HEK293 (cell line): ENCODE measurements around the gene IL22RA1.

Experiments
- CTCF ChIA-PET: fragments of 350-600 bp; formaldehyde crosslinking; extraction: SDS; loops from one replicate; lab custom pipeline; 2021; ENCODE audit warnings: antibody characterized with exemption; lab: Yijun Ruan, JAX
- POLR2A ChIA-PET: fragments of 300-600 bp; formaldehyde crosslinking; extraction: SDS; loops from one replicate; lab custom pipeline; 2020; ENCODE audit warnings: antibody characterized with exemption, inconsistent platforms; lab: Yijun Ruan, JAX
- H3K27ac ChIP-seq: fragments of 200-500 bp; sonication (Bioruptor generic); 2 replicates; pipeline ENCODE4 v1.5.1; 2014; ENCODE audit warnings: low read depth, low read length, control low read depth, inconsistent platforms; ENCODE audit errors: extremely low read depth
- H3K36me3 ChIP-seq, 2 experiments: fragments of 200-500 bp in 1 of 2; sonication (Bioruptor generic) in 1 of 2; 1 replicate in 1 of 2; 2 replicates in 1 of 2; pipeline ENCODE4 v1.5.1; 2014 to 2017; ENCODE audit warnings: inconsistent platforms in 2 of 2, low read length in 2 of 2; ENCODE audit not compliant: control insufficient read depth in 2 of 2, insufficient read depth in 1 of 2
- H3K4me1 ChIP-seq: fragments of 200-500 bp; sonication (Bioruptor generic); 2 replicates; pipeline ENCODE4 v1.5.1; 2014; ENCODE audit warnings: mild to moderate bottlenecking, low read length, inconsistent platforms; ENCODE audit not compliant: control insufficient read depth, insufficient read depth
- H3K4me3 ChIP-seq: 2 replicates; pipeline ENCODE4 v1.5.1; 2011; ENCODE audit warnings: low read depth, mild to moderate bottlenecking, control low read depth, low read length, moderate library complexity
- H3K9me3 ChIP-seq: fragments of 200-500 bp; sonication (Bioruptor generic); 2 replicates; pipeline ENCODE4 v1.5.1; 2014; ENCODE audit warnings: low read depth, low read length, inconsistent platforms; ENCODE audit not compliant: control insufficient read depth, insufficient read depth
- HOXA7 ChIP-seq: sonication (generic); formaldehyde crosslinking; IDR thresholded peaks from 2 replicates; pipeline ENCODE4 v1.8.1; 2022; ENCODE audit warnings: missing genetic modification reagents, borderline replicate concordance
- IKZF3 ChIP-seq: fragments of 450-650 bp; IDR thresholded peaks from 2 replicates; pipeline ENCODE4 v1.5.0; 2018; ENCODE audit warnings: missing biosample characterization, mild to moderate bottlenecking, missing genetic modification characterization, moderate library complexity
- REPIN1 ChIP-seq: fragments of 450-650 bp; formaldehyde crosslinking; IDR thresholded peaks from 2 replicates; pipeline ENCODE4 v1.5.1; 2017; ENCODE audit warnings: missing biosample characterization, missing genetic modification characterization, low read depth
- ZBTB17 ChIP-seq: fragments of 450-650 bp; formaldehyde crosslinking; IDR thresholded peaks from 2 replicates; pipeline ENCODE4 v1.5.1; 2016; ENCODE audit warnings: missing biosample characterization, missing genetic modification characterization
- ZBTB20 ChIP-seq: fragments of 450-650 bp; formaldehyde crosslinking; IDR thresholded peaks from 2 replicates; pipeline ENCODE4 v1.5.1; 2016; ENCODE audit warnings: missing biosample characterization, missing genetic modification characterization
- ZFHX2 ChIP-seq: fragments of 450-650 bp; formaldehyde crosslinking; conservative IDR thresholded peaks from 2 replicates; pipeline ENCODE4 v1.5.1; 2016; ENCODE audit warnings: missing biosample characterization, missing genetic modification characterization
- ZNF335 ChIP-seq: fragments of 450-650 bp; formaldehyde crosslinking; conservative IDR thresholded peaks from 2 replicates; pipeline ENCODE4 v1.5.1; 2016; ENCODE audit warnings: missing biosample characterization, missing genetic modification characterization
- ZNF366 ChIP-seq: fragments of 450-650 bp; formaldehyde crosslinking; conservative IDR thresholded peaks from 2 replicates; pipeline ENCODE4 v1.5.1; 2016; ENCODE audit warnings: missing biosample characterization, missing genetic modification characterization
- ZNF423 ChIP-seq: fragments of 450-650 bp; formaldehyde crosslinking; IDR thresholded peaks from 2 replicates; pipeline ENCODE4 v1.5.1; 2016; ENCODE audit warnings: missing biosample characterization, missing genetic modification characterization
- ZNF600 ChIP-seq: fragments of 450-650 bp; formaldehyde crosslinking; IDR thresholded peaks from 2 replicates; pipeline ENCODE4 v1.5.1; 2016; ENCODE audit warnings: missing biosample characterization, missing genetic modification characterization
- ZNF621 ChIP-seq: fragments of 450-650 bp; formaldehyde crosslinking; IDR thresholded peaks from 2 replicates; pipeline ENCODE4 v1.5.1; 2017; ENCODE audit warnings: missing biosample characterization, missing genetic modification characterization
- ZNF624 ChIP-seq: fragments of 450-650 bp; formaldehyde crosslinking; IDR thresholded peaks from 2 replicates; pipeline ENCODE4 v1.5.1; 2017; ENCODE audit warnings: missing biosample characterization, missing genetic modification characterization
- ZNF626 ChIP-seq: fragments of 450-650 bp; sonication (Bioruptor Pico); formaldehyde crosslinking; IDR thresholded peaks from 2 replicates; pipeline ENCODE4 v1.5.1; 2018; ENCODE audit warnings: missing biosample characterization, missing genetic modification characterization, inconsistent platforms
- ZNF664 ChIP-seq: fragments of 450-650 bp; formaldehyde crosslinking; IDR thresholded peaks from 2 replicates; pipeline ENCODE4 v1.5.1; 2016; ENCODE audit warnings: missing biosample characterization, missing genetic modification characterization
- ZNF768 ChIP-seq: fragments of 450-650 bp; formaldehyde crosslinking; IDR thresholded peaks from 2 replicates; pipeline ENCODE4 v1.5.1; 2018; ENCODE audit warnings: missing biosample characterization, mild to moderate bottlenecking, missing genetic modification characterization
- TF ChIP-seq, protein P1 (sequence below): fragments of 450-650 bp; formaldehyde crosslinking; IDR thresholded peaks from 2 replicates; pipeline ENCODE4 v1.5.1; 2016; ENCODE audit warnings: missing biosample characterization, missing genetic modification characterization, low read depth
- TF ChIP-seq, protein P2 (sequence below): fragments of 450-650 bp; formaldehyde crosslinking; IDR thresholded peaks from 2 replicates; pipeline ENCODE4 v1.5.1; 2016; ENCODE audit warnings: missing biosample characterization, missing genetic modification characterization
- TF ChIP-seq, protein P3 (sequence below): fragments of 450-650 bp; formaldehyde crosslinking; IDR thresholded peaks from 2 replicates; pipeline ENCODE4 v1.5.1; 2016; ENCODE audit warnings: missing biosample characterization, missing genetic modification characterization
- TF ChIP-seq, protein P4 (sequence below): fragments of 450-650 bp; IDR thresholded peaks from 2 replicates; pipeline ENCODE4 v1.5.1; 2018; ENCODE audit warnings: missing biosample characterization, missing genetic modification characterization
- TF ChIP-seq, protein P5 (sequence below): fragments of 450-650 bp; formaldehyde crosslinking; IDR thresholded peaks from 2 replicates; pipeline ENCODE4 v1.5.1; 2016; ENCODE audit warnings: missing biosample characterization, missing genetic modification characterization

Gene IL22RA1

DNA sequence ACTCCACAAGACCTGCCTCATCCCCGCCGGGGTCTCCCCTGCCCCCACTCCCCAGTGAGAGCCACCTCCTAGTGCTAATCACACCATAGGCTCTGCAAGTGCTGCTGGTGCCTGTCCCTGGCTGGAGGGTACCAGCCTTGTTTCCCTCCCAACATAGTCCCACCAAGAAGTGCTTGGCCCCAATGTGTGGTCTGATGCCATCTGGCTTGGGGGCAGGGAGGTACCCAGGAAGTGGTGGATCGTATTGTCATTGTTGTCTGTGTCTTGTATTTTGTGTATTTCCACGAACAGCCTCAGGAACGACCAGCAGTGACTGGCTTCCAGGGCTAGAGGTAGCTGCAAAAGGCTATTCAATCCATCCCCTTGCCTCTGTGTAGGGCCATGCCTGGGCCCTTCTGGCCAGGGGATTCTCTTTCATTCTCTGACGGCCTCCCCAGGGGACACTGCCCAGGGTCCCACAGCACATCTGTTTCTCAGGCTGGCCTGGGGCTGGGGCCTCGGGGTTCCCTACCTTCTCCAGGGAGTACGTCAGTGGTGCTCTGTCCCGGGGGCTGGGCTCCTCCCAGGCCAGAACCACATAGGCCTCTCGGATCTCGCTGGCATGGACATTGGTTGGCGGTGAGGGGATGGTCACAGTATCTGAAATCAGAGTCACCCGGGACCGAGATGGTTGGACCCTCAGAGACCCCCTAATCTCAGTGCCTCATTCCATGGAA is 53.8 kb downstream of the IL22RA1 start:
- Histone ChIP-seq H3K9me3 (no peaks in the 10 kb centered on the region), H3K27ac (no peak overlapping the region), H3K4me3 (no peak overlapping the region), H3K36me3 (no peaks in the 10 kb centered on the region), H3K4me1 (no peaks in the 10 kb centered on the region)
- CTCF ChIA-PET = interaction anchor here (0.6 to 1.7 kb wide), 2 partner anchors 18 to 220 kb away, joined by 3 to 9 read pairs; no protein-coding TSS in a partner anchor
- POLR2A ChIA-PET = no interaction called here
- TF ChIP-seq, protein P1, sequence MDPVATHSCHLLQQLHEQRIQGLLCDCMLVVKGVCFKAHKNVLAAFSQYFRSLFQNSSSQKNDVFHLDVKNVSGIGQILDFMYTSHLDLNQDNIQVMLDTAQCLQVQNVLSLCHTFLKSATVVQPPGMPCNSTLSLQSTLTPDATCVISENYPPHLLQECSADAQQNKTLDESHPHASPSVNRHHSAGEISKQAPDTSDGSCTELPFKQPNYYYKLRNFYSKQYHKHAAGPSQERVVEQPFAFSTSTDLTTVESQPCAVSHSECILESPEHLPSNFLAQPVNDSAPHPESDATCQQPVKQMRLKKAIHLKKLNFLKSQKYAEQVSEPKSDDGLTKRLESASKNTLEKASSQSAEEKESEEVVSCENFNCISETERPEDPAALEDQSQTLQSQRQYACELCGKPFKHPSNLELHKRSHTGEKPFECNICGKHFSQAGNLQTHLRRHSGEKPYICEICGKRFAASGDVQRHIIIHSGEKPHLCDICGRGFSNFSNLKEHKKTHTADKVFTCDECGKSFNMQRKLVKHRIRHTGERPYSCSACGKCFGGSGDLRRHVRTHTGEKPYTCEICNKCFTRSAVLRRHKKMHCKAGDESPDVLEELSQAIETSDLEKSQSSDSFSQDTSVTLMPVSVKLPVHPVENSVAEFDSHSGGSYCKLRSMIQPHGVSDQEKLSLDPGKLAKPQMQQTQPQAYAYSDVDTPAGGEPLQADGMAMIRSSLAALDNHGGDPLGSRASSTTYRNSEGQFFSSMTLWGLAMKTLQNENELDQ (tag by site-specific recombination) = no peak
- TF ChIP-seq ZFHX2 (no peak), ZBTB20 (tag by site-specific recombination) (no peak), REPIN1 (tag by site-specific recombination) (no peak)

DNA sequence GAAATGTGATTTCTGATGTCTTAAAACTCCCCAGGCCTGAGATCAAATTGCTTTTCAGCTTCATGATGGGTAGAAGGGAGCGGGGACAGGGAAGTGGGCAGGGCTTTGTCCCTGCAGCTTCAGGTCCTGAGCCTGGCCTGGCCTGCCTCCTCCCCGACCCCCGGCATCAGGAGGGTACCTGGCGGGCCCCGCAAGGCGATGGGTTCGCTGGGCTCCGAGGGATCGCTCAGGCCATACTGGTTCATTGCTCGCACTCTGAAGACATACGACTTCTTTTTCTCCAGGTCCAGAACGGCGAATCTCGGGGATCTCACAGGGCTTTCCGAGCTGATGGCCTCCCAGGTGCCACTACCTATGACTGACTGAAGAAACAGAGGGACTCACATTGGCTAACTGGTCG is 56.5 kb downstream of the IL22RA1 start:
- ChIA-PET CTCF (no interaction called here), POLR2A (no interaction called here)
- no peak overlapping the region for H3K4me3 ChIP-seq
- no peaks in the 10 kb centered on the region for H3K36me3 ChIP-seq
- TF ChIP-seq, protein P2, sequence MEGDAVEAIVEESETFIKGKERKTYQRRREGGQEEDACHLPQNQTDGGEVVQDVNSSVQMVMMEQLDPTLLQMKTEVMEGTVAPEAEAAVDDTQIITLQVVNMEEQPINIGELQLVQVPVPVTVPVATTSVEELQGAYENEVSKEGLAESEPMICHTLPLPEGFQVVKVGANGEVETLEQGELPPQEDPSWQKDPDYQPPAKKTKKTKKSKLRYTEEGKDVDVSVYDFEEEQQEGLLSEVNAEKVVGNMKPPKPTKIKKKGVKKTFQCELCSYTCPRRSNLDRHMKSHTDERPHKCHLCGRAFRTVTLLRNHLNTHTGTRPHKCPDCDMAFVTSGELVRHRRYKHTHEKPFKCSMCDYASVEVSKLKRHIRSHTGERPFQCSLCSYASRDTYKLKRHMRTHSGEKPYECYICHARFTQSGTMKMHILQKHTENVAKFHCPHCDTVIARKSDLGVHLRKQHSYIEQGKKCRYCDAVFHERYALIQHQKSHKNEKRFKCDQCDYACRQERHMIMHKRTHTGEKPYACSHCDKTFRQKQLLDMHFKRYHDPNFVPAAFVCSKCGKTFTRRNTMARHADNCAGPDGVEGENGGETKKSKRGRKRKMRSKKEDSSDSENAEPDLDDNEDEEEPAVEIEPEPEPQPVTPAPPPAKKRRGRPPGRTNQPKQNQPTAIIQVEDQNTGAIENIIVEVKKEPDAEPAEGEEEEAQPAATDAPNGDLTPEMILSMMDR (tag by site-specific recombination) = no peak
- no peak for TF ChIP-seq HOXA7 (CRISPR knock-in tag)
- no peak for TF ChIP-seq IKZF3 (tag by site-specific recombination)
- H3K27ac ChIP-seq = no peak overlapping the region
- no peaks in the 10 kb centered on the region for H3K4me1 ChIP-seq
- H3K9me3 ChIP-seq = no peaks in the 10 kb centered on the region

DNA sequence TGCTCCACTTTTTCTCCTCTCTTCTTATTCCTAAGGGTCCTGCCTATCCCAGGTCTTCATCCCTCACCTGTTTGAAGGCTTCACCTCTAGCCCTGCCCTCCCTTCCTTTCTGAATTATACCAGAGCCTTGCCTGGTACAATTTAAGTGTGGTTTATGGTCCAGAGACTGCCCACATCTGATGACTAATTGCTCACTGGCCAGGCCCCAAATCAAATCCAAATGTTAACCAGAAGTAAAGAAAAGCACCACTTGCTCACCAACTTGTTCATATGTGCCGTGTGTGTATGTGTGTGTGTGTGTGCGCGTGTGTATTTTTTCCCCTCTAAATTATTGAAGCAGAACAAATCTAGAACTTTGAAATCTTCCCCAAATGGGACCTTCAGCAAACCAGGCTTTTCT is 57.4 kb downstream of the IL22RA1 start:
- POLR2A ChIA-PET = no interaction called here
- TF ChIP-seq, protein P3, sequence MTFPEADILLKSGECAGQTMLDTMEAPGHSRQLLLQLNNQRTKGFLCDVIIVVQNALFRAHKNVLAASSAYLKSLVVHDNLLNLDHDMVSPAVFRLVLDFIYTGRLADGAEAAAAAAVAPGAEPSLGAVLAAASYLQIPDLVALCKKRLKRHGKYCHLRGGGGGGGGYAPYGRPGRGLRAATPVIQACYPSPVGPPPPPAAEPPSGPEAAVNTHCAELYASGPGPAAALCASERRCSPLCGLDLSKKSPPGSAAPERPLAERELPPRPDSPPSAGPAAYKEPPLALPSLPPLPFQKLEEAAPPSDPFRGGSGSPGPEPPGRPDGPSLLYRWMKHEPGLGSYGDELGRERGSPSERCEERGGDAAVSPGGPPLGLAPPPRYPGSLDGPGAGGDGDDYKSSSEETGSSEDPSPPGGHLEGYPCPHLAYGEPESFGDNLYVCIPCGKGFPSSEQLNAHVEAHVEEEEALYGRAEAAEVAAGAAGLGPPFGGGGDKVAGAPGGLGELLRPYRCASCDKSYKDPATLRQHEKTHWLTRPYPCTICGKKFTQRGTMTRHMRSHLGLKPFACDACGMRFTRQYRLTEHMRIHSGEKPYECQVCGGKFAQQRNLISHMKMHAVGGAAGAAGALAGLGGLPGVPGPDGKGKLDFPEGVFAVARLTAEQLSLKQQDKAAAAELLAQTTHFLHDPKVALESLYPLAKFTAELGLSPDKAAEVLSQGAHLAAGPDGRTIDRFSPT (tag by site-specific recombination) = no peak
- no peak for TF ChIP-seq ZNF624 (tag by site-specific recombination)
- TF ChIP-seq ZNF600 = no peak
- TF ChIP-seq, protein P4, sequence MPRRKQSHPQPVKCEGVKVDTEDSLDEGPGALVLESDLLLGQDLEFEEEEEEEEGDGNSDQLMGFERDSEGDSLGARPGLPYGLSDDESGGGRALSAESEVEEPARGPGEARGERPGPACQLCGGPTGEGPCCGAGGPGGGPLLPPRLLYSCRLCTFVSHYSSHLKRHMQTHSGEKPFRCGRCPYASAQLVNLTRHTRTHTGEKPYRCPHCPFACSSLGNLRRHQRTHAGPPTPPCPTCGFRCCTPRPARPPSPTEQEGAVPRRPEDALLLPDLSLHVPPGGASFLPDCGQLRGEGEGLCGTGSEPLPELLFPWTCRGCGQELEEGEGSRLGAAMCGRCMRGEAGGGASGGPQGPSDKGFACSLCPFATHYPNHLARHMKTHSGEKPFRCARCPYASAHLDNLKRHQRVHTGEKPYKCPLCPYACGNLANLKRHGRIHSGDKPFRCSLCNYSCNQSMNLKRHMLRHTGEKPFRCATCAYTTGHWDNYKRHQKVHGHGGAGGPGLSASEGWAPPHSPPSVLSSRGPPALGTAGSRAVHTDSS (tag by site-specific recombination) = no peak
- TF ChIP-seq, protein P5, sequence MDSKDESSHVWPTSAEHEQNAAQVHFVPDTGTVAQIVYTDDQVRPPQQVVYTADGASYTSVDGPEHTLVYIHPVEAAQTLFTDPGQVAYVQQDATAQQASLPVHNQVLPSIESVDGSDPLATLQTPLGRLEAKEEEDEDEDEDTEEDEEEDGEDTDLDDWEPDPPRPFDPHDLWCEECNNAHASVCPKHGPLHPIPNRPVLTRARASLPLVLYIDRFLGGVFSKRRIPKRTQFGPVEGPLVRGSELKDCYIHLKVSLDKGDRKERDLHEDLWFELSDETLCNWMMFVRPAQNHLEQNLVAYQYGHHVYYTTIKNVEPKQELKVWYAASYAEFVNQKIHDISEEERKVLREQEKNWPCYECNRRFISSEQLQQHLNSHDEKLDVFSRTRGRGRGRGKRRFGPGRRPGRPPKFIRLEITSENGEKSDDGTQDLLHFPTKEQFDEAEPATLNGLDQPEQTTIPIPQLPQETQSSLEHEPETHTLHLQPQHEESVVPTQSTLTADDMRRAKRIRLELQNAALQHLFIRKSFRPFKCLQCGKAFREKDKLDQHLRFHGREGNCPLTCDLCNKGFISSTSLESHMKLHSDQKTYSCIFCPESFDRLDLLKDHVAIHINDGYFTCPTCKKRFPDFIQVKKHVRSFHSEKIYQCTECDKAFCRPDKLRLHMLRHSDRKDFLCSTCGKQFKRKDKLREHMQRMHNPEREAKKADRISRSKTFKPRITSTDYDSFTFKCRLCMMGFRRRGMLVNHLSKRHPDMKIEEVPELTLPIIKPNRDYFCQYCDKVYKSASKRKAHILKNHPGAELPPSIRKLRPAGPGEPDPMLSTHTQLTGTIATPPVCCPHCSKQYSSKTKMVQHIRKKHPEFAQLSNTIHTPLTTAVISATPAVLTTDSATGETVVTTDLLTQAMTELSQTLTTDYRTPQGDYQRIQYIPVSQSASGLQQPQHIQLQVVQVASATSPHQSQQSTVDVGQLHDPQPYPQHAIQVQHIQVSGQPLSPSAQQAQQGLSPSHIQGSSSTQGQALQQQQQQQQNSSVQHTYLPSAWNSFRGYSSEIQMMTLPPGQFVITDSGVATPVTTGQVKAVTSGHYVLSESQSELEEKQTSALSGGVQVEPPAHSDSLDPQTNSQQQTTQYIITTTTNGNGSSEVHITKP (tag by site-specific recombination) = no peak
- no peak for TF ChIP-seq ZNF664 (tag by site-specific recombination)
- no peak for TF ChIP-seq ZNF626 (tag by site-specific recombination)
- TF ChIP-seq ZBTB17 = no peak
- TF ChIP-seq ZNF768 (tag by site-specific recombination) = no peak
- no peak for TF ChIP-seq ZNF335 (tag by site-specific recombination)
- TF ChIP-seq ZNF621 = no peak
- no peak for TF ChIP-seq ZNF423 (tag by site-specific recombination)
- no peak for TF ChIP-seq ZNF366

More for the DNA sequence above, 57.4 kb downstream of the IL22RA1 start:
- CTCF ChIA-PET = interaction anchor here (1.1 kb wide), 1 partner anchor 14 kb away, joined by 3 read pairs; no protein-coding TSS in a partner anchor
- Histone ChIP-seq H3K4me1 (no peaks in the 10 kb centered on the region), H3K4me3 (no peak overlapping the region), H3K27ac (no peak overlapping the region), H3K36me3 (no peaks in the 10 kb centered on the region), H3K9me3 (no peaks in the 10 kb centered on the region)
